ENCODE measurements around the gene TNP2. TPM values are rescaled to one million over a fixed set of nuclear protein-coding genes. Genes with fewer than 3 reads are reported as not detected.

The TNP2 gene
- total and polyA plus RNA-seq, 9 of the 15 experiments (the other 6 are each of a cell fraction or from before 2014, with no cell fraction given): not detected

DNA sequence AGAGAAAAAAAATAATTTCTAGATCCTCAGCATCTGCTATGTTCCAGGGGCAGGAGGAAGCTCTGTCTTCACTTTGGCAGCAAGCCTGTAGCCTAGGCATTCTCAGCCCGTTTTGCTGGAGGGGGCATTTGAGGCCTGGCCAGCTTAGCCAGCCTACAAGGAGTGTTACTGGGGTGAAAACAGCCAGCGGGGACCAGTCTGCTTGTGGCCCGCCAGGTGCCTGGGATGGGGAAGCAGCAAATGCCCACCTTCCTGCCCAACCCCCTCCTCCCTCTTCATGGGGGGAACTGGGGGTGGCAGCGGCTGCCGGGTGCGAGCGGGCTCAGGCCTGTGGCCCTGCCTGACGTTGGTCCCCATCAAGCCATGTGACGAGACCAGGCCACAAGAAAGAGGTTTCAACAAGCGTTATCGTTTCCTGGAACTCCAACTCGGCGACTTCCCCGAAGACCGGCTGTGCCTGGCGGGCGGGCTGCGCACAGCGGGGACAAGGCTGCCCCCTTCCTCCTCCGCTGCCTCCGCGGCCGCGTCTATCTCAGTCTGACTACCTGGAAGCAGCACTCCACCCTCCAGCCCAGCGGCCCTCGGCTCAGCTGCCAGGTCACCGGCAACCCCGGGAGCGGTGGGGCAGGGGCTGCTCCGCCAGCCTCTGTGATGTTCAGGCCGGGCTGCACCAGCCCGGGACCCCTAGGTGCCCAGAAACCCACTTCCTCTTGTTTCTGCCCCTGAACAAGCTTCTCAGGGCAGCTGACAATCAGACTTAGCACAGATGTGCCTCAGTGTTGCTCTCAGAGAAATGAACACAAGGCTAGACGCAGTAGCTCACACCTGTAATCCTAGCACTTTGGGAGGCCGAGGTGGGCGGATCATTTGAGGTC, 36.0 kb downstream of the TNP2 start:
- BruUV-seq (replicated peaks): no TSS peak
- Histone ChIP-seq H3K4me1 (replicated peaks in 1 of 2; ENCODE audit: control insufficient read depth in 2 of 2, insufficient read depth in 2 of 2, low read length in 2 of 2) (peaks cover 40 to 47% of the 10 kb centered on the region in 2 experiments), H3K4me2 (ENCODE audit: insufficient read depth, low read length) (peak overlapping the region; percentile 73), H3K27me3 (ENCODE audit: control insufficient read depth in 2 of 2, insufficient read depth in 2 of 2, low read length in 2 of 2) (no peaks in the 10 kb centered on the region), H3K4me3 (no peak overlapping the region), H3K79me2 (ENCODE audit: control insufficient read depth, insufficient read depth, low read length) (no peaks in the 10 kb centered on the region), H3K9me3 (replicated peaks; ENCODE audit: control insufficient read depth, insufficient read depth, low read depth, low read length) (no peaks in the 10 kb centered on the region), H4K20me1 (replicated peaks; ENCODE audit: control insufficient read depth, insufficient read depth, low read length) (no peaks in the 10 kb centered on the region), H3K36me3 (ENCODE audit: control insufficient read depth, insufficient read depth, low read length) (no peaks in the 10 kb centered on the region), H2AFZ (ENCODE audit: low read depth, low read length) (peak overlapping the region; percentile 90), H3K9me1 (ENCODE audit: control insufficient read depth, insufficient read depth, low read length) (no peaks in the 10 kb centered on the region), H3K27ac (ENCODE audit: extremely low read depth, low read depth, low read length) (peak overlapping the region; percentile 95), H3K9ac (ENCODE audit: insufficient read depth in 1 of 2, low read depth in 2 of 2, low read length in 2 of 2) (peak overlapping the region; percentile 58 to 82)
- ATAC-seq (peak; percentile 96), DNase-seq (ENCODE audit: extremely low read depth in 1 of 4, low spot score in 3 of 4) (peak; percentile 77 to 98 (median 83)), FAIRE-seq (peak; percentile 96)
- WGBS (ENCODE audit: insufficient coverage, low coverage, missing lambda C conversion rate): 2% methylated on average over 19 of the region's 35 CpGs
- CTCF ChIA-PET (ENCODE audit: low intra/inter-chr PET ratio): interaction anchor here (1.2 kb wide), 1 partner anchor 130 kb away, joined by 3 read pairs; no protein-coding TSS in a partner anchor
- in situ Hi-C loops (cut with MboI) (no loop called here), intact Hi-C loops (cut with micrococcal nuclease) (loop anchor here (1.0 kb wide), 2 partner anchors 9 to 261 kb away; no protein-coding TSS in a partner anchor)
- POLR2A ChIA-PET: interaction anchor here (0.7 to 2.5 kb wide), 3 partner anchors 19 to 443 kb away, joined by 3 to 8 read pairs (median 3); no protein-coding TSS in a partner anchor
- TF ChIP-seq HDAC2 (IDR thresholded peaks at IDR 0.05) (peak; percentile 57; the same call in 1 of the 2 replicates), EWSR1 (IDR thresholded peaks at IDR 0.05; ENCODE audit: borderline replicate concordance, low read depth, partially characterized antibody) (no peak), MYNN (IDR thresholded peaks at IDR 0.05) (peak; percentile 83), MYNN (CRISPR knock-in tag; IDR thresholded peaks at IDR 0.05) (no peak), YY1 (IDR thresholded peaks at IDR 0.05; ENCODE audit: borderline replicate concordance in 1 of 3, control insufficient read depth in 1 of 3, extremely low read depth in 1 of 3, insufficient read depth in 3 of 3, insufficient read length in 1 of 3, insufficient replicate concordance in 2 of 3, low read depth in 1 of 3, low read length in 2 of 3) (peak in 1 of 3 experiments; percentile 40), GTF2F1 (IDR thresholded peaks at IDR 0.05; ENCODE audit: low read depth, low read length) (0 out of 2 replicates have a peak, but pooled peaks have one; percentile 23), ZNF124 (CRISPR knock-in tag; IDR thresholded peaks at IDR 0.05) (no peak), GATAD2B (IDR thresholded peaks at IDR 0.05; ENCODE audit: borderline replicate concordance) (peak; percentile 72; the same call in 1 of the 2 replicates), HDAC6 (IDR thresholded peaks at IDR 0.05; ENCODE audit: low read depth, low read length) (no peak), CREM (IDR thresholded peaks at IDR 0.05; ENCODE audit: low read depth) (peak; percentile 66), SP1 (CRISPR knock-in tag; IDR thresholded peaks at IDR 0.05) (no peak), CHAMP1 (IDR thresholded peaks at IDR 0.05) (no peak), SREBF2 (CRISPR knock-in tag; IDR thresholded peaks at IDR 0.05) (no peak), GTF2A2 (tag; IDR thresholded peaks at IDR 0.05) (peak; percentile 72; the same call in 1 of the 2 replicates), CHCHD3 (CRISPR knock-in tag; IDR thresholded peaks at IDR 0.05) (no peak), ZNF785 (CRISPR knock-in tag; IDR thresholded peaks at IDR 0.05) (no peak), BRD4 (IDR thresholded peaks at IDR 0.05) (no peak), XRCC4 (IDR thresholded peaks at IDR 0.05; ENCODE audit: extremely low read depth, insufficient read depth, insufficient read length) (no peak)
- TF ChIP-seq, protein P1, sequence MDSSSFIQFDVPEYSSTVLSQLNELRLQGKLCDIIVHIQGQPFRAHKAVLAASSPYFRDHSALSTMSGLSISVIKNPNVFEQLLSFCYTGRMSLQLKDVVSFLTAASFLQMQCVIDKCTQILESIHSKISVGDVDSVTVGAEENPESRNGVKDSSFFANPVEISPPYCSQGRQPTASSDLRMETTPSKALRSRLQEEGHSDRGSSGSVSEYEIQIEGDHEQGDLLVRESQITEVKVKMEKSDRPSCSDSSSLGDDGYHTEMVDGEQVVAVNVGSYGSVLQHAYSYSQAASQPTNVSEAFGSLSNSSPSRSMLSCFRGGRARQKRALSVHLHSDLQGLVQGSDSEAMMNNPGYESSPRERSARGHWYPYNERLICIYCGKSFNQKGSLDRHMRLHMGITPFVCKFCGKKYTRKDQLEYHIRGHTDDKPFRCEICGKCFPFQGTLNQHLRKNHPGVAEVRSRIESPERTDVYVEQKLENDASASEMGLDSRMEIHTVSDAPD (CRISPR knock-in tag; IDR thresholded peaks at IDR 0.05): peak; percentile 66; the same call in 1 of the 2 replicates

Measured in K562 (cell line).